NOMO-1 treated with DMSO at 0.1 percent for 48 hours (cell line): ENCODE measurements around the gene DTNBP1.
A peak's percentile ranks its signal among the peaks of the same experiment; 100 is the strongest.

Source experiments
- DNase-seq: peaks from one replicate; lab custom pipeline; 2025; ENCODE audit not compliant: unreplicated experiment; lab: John Stamatoyannopoulos, UW

DTNBP1 gene, protein sequence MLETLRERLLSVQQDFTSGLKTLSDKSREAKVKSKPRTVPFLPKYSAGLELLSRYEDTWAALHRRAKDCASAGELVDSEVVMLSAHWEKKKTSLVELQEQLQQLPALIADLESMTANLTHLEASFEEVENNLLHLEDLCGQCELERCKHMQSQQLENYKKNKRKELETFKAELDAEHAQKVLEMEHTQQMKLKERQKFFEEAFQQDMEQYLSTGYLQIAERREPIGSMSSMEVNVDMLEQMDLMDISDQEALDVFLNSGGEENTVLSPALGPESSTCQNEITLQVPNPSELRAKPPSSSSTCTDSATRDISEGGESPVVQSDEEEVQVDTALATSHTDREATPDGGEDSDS

DNA sequence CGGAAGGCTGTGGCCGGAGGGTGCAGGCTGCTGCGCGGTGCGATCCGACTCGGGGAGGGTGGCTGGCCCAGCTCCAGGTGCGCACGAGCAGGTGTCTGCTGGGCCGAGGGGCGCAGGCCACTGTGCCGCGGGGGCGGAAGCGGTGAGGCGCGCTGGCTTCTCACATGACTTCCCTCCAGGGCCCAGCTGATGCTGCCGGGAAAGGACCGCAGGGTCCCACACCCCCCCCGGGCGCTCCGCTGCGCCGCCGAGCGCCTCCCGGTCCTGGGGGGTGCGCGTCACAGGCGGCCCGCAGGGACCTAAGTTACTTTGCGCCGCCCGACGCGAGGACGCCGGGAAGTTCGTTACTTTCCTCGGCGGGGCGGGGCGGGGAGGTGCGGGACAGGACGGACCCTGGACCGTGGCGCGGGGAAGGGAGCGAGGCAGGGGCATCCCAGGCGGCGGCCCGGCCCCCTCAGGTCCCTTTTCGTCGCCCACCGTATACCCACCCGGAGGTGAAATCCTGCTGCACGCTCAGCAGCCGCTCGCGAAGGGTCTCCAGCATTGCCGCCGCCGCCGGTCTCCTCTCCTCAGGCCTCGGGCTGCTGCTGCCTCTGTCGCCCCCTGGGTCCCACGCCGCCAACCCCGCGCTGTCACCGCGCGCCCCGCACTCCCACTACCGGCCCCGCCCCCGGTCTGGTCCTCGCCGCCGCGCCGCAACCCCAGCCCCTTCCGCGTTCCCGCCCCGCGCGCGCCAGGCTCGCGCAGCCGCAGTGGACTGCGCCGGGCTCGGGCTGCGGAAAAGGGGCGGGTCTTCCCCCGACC lies at the start of gene DTNBP1:
DTNBP1 (minus strand) TSS at position 703 of the 804 bp plus-strand sequence; CDS start at position 544, 159 bp downstream.
- peak; percentile 68 for DNase-seq

DNA sequence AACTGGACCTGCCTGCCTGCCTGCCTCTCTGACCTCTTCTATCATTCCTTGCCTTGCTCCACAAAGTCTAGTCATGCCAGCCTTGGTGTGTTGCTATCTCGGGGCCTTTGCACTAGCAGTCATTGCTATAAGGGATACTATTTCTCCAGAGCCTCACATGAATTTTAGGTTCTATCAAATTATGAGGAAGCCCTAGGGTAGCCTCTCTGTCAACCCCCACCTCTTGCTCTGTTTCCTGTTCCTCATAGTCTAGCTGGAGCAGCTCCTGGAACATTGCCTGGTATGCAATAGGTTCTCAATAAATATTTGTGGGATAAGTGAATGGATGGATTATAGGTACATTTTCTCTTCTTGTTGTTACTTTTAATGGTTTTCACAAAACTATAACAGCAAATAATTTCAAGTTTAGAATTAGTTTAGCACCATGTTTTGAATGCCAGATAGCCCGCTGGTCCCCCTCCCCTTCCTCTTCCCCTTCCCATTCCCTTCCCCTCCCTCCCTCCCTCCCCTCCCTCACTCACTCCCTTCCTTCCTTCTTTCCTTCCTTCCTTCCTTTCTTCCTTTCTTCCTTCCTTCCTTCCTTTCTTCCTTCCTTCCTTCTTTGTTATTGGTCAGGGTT lies 46.9 kb upstream of the DTNBP1 start:
- peak; percentile 8 for DNase-seq

GRCh38 chr6:15708231-15708630 lies 45.4 kb upstream of the DTNBP1 start:
- DNase-seq: no peak

- no peak for DNase-seq
Observed at GRCh38 chr6:15705981-15706380, 43.2 kb upstream of the DTNBP1 start.

GRCh38 chr6:15698471-15698870 lies 35.6 kb upstream of the DTNBP1 start:
- no peak for DNase-seq

DNA sequence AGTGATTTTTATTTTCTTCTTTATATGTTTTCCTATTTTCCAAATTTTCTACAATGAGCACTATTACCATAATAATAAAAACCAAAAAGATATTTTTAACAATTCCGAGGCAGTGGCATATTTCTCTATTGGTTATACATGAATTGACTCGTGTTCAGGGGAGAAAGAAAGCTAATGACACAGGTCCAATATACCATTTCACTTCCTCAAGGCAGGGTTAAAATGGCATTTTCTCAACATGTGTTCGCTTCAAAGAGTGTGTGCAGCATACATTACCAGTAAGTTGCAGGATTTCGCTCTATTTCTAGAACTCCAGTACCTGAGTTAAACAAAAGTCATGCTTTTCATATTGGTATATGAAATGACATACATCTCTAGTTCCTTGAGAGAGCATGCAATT lies 35.1 kb upstream of the DTNBP1 start:
- DNase-seq: no peak

DNA sequence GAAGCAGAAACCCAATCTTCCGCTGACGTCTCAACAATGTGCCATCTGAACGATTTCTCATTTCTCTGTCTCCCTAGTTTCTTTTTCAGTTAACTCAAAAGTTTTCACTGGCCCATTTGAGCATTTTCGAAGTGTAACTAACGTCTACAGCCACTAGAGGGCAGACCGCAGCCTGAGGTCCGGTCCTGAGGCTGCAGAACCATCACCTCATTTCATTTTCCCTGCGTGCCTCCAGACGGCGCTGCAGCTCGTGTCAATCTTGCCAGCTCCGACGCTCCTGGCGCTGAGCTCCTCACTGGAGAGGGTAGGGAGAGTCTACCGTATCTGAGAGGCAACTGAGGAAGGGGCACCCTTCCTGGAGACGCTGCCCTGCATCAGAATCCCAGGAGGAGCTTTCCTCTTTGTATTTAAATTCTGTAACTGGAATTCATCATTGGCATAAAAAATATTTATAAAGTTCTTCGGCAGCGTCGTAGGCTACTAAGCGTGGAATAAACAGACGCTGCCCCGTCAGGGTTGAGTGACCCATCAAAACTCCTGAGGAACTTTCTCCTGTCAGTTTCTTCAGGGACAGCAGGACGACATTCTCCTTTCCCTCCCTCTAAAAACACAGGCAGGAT lies 28.5 kb upstream of the DTNBP1 start:
- peak; percentile 93 for DNase-seq

DNA sequence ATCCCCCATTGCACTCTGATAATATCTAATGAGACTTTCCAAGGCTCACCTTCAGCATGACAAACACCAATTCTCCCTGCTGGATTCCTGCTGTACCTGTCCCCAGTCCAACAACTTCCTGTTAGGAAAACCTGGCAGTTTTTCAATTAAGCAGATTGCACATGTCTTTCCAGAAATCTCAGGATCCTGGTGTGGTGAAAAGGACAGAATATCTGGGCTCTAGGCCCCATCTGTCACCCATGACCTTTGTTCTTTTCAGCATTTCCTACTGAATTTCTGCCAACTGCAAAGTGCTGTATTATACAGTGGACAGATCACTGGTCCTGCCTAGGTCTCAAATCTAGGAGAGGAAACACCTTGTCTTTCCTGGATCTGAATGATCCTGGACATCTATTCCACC lies 27.7 kb upstream of the DTNBP1 start:
- DNase-seq: peak; percentile 5

GRCh38 chr6:15689586-15690482 lies 27.0 kb upstream of the DTNBP1 start:
- DNase-seq: peak; percentile 64

- DNase-seq: no peak
Observed at GRCh38 chr6:15685619-15686018, 22.8 kb upstream of the DTNBP1 start.

- peak; percentile 94 for DNase-seq
Observed at GRCh38 chr6:15682965-15683822, 20.4 kb upstream of the DTNBP1 start.

DNA sequence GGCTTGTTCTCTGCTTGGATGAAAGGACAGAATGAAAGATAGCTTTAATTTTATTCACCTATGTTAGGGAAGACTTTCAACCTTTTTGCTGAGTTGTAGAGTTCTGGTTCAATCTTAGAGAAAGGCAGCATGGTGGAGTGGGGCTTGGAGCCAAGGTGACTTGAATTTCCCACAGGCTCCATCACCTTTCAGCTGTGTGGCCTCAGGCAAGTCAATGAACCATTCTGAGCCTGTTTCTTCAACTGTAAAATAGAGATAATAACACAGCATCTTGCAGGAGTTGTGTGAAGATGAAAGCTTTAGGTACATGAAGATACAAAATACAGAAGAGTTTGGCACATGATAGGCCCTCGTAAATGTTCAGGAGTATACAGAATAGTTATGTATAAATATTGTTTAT lies 19.1 kb upstream of the DTNBP1 start:
- no peak for DNase-seq

GRCh38 chr6:15678514-15678913 lies 15.7 kb upstream of the DTNBP1 start:
- DNase-seq: no peak

DNA sequence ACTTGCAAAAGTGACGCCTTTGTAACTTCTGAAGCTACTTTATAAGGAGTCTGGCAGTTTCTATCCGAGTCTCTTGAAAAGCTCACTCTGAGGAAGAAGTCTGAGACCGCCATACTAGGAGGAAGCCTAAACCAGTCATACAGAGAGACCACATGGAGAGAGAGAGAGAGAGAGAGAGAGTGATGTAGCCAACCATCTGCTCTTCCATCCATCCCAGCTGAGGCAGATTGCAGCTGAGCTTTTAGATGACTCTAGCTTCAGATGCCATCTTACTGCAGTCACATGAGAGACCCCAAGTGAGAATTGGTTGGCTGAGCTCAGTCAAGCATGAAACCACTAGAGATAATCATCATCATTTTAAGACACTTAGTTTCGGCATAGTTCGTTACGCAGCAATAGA lies 15.0 kb upstream of the DTNBP1 start:
- DNase-seq: no peak

- peak; percentile 52 for DNase-seq
Observed at GRCh38 chr6:15675536-15676220, 12.8 kb upstream of the DTNBP1 start.

DNA sequence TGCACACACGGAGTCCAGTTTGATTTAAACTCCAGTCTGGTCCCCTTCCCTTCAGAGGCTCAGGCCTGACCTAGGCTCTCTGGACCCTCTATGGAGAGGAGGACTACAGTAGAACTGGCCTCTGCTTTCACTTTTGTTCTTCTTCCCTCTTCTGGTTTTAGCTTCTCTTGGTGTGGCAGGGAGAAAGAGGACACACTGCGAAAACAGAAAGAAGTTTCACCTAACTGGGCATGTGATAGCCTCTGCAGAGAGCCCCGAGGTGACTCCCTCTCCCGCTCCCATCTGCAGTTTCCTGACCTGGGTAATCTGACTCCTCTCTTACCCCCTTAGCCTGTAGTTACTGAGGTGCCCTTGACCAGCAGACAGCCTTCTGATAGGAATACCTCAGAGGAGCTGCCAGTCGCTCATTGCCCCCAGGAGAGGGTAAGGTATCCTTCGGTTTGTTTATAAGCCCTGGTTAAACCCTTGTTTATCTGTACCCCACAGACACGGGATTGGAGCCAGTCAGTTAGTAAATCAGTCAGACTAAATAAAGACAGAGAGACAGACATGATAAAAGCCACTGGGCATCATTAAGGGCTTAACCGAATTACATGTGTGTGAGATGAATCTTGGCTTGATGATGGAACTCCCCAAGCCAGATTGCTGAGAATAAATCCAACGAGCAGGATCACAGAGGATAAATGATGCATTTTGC lies 12.0 kb upstream of the DTNBP1 start:
- peak; percentile 46 for DNase-seq

DNA sequence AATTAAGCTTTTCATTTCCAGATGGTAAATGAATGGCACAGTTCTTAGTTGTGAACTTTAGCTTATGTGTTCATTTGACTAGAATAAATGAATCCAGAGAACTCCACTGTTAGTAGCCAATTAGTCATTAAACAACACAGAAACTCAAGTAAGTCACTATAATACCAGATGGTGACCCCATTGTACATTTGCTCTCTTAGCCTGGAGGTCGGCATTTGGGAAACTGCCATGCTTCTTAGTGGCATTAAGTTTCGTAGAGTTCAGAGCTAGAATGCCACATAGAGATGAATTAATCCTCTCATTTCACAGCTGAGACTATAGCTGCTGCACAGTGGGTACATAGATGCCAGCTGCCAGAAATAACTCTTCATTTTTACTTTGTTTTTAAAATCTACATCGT lies 10.8 kb upstream of the DTNBP1 start:
- no peak for DNase-seq

DNA sequence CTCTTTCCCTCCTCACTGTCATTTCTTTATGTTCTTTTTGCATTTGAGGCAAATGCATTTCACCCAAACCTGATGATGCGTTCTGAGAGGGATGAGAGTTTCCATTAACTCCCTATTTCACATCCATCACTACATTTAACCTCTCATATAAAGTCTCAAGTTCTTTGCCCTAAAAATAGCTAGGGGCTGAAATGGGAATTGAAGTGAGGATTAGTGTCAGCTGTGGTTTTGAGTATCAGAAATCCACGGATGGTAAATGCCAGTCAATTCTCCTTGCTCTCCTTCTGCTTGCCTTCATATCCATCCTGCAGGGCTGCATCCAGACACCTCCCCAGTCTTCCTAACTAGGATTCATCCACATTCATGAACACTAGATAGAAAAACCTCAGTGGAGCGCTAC lies 10.0 kb upstream of the DTNBP1 start:
- no peak for DNase-seq
